AG10803 (cell line): ENCODE results near the gene RAB33B.
A peak's percentile ranks its signal among the peaks of the same experiment; 100 is the strongest.

Source experiments
- DNase-seq: peaks from one replicate; pipeline ENCODE4 v3.0.0; 2010; ENCODE audit warnings: low read depth
- H3K4me3 ChIP-seq: 2 replicates; pipeline ENCODE4 v1.5.1; 2011; ENCODE audit warnings: mild to moderate bottlenecking, low read length, control low read depth
- TF ChIP-seq, protein P1 (sequence below): conservative IDR thresholded peaks from 2 replicates; pipeline ENCODE4 v1.5.1; 2011; ENCODE audit warnings: mild to moderate bottlenecking, low read length, control low read depth, inconsistent platforms

Gene RAB33B

DNA sequence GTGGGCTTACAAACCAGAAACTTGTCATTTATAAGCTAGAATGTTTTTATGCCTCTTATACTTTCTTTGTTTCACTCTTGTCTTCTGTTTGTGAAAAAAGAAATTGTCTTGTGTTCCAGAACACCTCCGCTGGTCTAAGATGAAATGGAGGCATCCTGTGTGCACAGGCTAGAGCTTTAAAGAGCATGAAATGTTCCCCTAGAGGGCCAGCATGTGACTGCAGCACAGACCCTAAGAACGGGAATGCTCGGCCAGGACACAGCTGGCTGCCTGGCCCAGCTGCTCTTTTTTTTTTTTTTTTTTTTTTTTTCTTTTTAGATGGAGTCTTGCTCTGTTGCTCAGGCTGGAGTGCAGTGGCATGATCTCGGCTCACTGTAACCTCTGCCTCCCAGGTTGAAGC is 68.5 kb downstream of the RAB33B start:
- H3K4me3 ChIP-seq, result no peak overlapping the region
- no peak for DNase-seq
- TF ChIP-seq, protein P1, sequence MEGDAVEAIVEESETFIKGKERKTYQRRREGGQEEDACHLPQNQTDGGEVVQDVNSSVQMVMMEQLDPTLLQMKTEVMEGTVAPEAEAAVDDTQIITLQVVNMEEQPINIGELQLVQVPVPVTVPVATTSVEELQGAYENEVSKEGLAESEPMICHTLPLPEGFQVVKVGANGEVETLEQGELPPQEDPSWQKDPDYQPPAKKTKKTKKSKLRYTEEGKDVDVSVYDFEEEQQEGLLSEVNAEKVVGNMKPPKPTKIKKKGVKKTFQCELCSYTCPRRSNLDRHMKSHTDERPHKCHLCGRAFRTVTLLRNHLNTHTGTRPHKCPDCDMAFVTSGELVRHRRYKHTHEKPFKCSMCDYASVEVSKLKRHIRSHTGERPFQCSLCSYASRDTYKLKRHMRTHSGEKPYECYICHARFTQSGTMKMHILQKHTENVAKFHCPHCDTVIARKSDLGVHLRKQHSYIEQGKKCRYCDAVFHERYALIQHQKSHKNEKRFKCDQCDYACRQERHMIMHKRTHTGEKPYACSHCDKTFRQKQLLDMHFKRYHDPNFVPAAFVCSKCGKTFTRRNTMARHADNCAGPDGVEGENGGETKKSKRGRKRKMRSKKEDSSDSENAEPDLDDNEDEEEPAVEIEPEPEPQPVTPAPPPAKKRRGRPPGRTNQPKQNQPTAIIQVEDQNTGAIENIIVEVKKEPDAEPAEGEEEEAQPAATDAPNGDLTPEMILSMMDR, result no peak

DNA sequence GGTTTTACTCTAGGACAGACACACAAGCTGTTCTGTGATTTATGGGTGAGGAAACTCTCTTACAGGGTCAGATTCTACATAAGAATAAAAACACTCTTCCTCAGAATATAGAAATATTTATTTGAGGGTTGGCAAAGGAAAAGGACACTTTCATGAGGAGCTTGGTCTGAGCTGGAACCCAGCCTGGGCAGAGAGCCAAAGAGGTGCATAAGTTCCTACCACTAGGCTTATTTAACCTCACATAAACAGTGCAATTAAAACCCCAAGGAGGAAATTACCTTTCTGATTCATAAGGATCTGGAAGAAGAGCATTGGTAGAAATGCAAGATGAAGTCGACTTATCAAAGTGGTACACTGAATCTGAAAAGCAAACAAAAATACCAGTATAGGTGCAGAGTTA is 69.2 kb downstream of the RAB33B start:
- TF ChIP-seq, protein P1, result no peak
- DNase-seq, result no peak
- H3K4me3 ChIP-seq, result no peak overlapping the region

DNA sequence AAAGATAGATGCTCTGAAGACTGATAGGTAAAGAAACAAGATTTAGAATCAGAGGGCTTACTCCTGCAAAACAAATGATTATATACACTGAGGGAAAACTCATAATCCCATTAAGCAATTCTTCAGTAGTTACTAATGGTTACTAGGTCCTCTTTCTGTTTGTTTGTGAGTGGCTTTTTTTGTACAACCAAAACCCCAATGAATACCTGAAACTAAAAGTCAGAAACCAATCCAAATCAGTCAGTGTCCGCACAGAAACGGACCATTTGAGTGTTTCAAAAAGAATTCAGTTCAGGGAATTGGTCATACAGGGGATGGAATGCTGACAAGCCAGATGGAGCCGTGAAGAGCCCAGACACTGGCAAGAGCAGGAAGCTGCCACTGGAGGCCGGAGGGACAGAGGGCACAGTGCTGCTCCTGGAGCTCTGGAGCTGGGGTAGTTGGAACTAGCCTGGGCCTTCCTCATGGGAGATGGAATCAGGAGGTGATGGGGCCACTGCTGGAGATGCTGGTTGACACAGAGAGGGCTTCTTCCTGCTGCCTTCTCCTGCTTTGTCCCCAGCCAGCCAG is 70.2 kb downstream of the RAB33B start:
- DNase-seq, result peak; percentile 46
- no peak overlapping the region for H3K4me3 ChIP-seq
- TF ChIP-seq, protein P1, result no peak

DNA sequence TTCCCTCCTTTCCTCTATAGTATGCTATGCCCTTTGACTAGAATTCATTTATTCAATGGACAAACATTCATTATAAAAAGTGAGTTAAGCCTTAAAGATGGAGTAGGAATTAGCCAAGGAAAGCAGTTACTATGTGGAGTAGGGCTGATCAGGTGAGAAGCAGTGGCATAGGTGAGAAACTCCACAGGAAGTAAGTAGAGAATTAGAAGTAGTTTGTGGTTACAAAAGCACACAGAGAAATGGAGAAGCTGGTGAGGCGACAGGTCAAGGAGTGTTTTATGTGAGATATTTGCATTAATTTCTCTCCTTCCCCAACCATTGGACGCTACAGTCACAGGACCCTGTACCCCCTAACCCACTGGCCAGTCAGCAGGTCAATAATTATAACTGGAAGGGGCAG is 71.5 kb downstream of the RAB33B start:
- DNase-seq, result no peak
- TF ChIP-seq, protein P1, result no peak

More for the DNA sequence above, 71.5 kb downstream of the RAB33B start:
- no peak overlapping the region for H3K4me3 ChIP-seq
